Loucy (cell line): Measurements from ENCODE around the gene SH3RF3.

Experiments
- CTCF ChIP-seq: fragments of 200-600 bp; sonication (generic); conservative IDR thresholded peaks from 2 replicates; pipeline ENCODE4 v1.5.1; 2014; ENCODE audit warnings: mild to moderate bottlenecking, antibody characterized with exemption, low read length
- EZH2phosphoT487 ChIP-seq: fragments of 200-600 bp; IDR thresholded peaks from 2 replicates; pipeline ENCODE4 v1.6.1; 2018; ENCODE audit warnings: antibody characterized with exemption, mild to moderate bottlenecking, moderate library complexity, borderline replicate concordance

- no peak for TF ChIP-seq CTCF
- no peak for TF ChIP-seq EZH2phosphoT487
Observed at GRCh38 chr2:109236147-109236546, 107.1 kb downstream of the SH3RF3 start.
